Stimulated activated CD8-positive, alpha-beta memory T cell treated with anti-CD3 and anti-CD28 coated beads, Interleukin-15, amount 100 ng/mL, for 48 hours (primary cell): Measurements from ENCODE around the gene AEBP1.
A peak's percentile ranks its signal among the peaks of the same experiment; 100 is the strongest.

Experiments
- DNase-seq, 2 donors: peaks; one replicate each; pipeline ENCODE4 v3.0.0-alpha.2; 2020; ENCODE audit warnings: low read depth in 2 of 2

AEBP1 gene

DNA sequence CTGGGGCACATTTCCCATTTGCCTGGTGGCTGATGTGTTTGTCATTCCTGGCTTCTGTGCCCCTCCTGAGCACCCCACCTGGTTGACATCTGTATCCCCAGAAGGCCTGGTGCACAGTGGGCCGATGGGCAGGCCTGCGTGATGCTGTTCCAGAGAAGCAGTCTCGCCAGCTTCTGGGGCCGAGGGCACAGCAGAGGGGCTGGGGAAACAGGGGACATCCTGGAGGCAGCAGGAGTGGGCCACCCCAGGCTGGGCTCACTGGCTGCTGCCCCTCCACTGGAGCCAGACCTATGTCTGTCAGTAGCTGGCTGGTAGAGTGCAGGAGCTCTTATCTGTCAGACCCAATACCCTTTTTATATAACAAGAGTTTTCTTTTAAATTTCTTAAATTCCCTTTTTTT, 37.9 kb downstream of the AEBP1 start:
- DNase-seq: no peak

DNA sequence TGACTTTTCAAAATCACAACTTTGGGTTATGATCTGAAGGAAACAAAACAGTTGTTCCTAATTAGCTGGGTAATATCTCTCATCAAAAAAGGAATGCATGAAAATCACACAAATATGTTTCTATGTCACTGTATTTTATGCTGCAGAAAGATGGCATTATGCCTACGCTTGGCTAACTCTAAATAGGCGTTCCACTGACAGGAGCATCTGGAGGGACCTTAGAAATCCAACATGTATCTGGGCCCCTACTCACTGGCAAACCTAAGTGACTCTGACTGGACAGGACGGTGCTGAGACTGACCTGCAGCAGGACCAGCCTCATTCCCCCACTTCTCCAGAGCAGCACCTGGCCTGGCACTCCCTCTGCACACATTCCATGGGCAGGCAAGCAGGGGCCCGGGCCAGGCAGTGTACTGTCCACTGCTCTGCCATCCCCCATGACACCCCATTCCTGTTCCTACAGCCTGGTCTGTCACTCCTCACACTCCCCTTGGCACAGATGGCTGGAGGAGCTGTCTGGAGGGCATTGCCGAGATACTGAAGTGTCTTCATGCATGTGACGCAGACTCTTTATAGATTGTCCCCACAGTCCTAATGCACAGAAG, 39.6 kb downstream of the AEBP1 start:
- DNase-seq: no peak

DNA sequence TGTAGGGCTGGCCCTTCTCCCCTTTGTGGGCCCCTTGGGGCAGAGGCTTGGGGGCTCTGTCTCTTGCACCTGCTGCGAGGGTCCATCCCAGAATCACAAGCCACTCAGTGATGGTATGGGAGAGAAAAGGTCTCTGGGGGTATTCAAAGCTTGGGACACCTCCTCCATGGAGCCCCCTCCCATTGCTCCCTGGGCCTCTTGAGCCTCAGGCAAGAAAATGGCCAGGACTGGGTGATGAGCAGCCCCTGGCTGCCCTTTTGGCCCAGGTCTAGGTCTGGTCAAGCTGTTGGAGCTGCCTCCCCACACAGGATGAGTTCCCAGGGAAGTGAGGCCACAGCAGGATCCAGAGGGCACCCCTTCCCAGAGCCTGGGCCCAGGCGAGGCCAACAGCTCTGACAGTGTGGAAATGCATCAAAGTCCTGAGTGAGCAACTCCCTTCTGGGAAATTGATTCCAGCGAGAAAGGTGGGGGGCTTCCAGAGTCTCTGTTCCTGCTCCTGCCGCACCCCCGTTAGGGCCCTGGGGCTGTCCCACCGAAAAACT, 40.4 kb downstream of the AEBP1 start:
- no peak for DNase-seq

DNA sequence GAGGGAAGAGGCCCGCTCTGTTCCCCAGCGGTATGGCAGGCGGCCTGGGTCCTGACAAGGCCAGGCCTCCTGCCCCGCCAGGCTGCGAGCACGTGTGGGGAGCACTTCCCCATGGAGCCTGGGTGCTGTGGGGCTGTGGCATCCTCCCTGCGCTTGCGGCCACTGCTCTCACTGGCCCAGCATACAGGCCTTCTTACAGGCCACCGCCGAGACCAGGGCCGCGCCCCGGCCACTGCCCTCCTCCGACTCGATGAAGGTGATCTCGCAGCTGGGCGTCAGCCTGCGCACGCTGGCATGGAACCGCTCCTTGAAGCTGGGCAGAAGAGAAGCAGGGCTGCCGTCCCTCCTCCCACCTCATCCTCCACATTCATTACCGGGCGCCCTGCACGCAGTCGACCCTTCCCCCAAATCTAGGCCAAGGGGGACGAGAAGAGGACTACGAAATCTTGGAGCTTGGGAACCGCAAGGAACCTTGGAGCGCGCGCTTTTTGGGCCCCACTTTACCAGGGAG, 40.9 kb downstream of the AEBP1 start:
- DNase-seq: no peak

DNA sequence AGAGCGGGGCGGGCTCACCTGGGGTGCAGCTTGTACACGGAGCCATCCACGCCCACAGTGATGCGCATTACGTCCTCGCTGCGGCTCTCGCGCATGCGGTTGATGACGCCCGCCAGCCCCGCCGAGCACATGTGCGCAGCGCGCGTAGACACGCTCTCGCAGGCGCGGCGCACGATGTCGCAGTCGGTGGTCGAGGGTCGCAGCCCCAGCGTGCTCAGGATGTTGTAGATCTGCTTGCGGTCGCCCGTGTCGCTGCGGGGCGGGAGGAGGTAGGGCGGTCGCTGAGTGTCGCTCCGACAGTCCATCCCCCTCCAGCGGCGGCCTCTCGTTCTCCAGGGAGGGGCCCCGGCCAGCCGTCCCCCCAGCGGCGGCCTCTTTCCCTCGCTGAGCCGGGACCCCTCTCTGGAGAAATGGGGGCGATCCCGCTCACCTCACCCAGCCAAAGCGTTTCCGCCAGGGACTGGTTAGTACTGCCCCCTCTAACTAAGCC, 41.4 kb downstream of the AEBP1 start:
- peak; percentile 24 to 43 for DNase-seq

DNA sequence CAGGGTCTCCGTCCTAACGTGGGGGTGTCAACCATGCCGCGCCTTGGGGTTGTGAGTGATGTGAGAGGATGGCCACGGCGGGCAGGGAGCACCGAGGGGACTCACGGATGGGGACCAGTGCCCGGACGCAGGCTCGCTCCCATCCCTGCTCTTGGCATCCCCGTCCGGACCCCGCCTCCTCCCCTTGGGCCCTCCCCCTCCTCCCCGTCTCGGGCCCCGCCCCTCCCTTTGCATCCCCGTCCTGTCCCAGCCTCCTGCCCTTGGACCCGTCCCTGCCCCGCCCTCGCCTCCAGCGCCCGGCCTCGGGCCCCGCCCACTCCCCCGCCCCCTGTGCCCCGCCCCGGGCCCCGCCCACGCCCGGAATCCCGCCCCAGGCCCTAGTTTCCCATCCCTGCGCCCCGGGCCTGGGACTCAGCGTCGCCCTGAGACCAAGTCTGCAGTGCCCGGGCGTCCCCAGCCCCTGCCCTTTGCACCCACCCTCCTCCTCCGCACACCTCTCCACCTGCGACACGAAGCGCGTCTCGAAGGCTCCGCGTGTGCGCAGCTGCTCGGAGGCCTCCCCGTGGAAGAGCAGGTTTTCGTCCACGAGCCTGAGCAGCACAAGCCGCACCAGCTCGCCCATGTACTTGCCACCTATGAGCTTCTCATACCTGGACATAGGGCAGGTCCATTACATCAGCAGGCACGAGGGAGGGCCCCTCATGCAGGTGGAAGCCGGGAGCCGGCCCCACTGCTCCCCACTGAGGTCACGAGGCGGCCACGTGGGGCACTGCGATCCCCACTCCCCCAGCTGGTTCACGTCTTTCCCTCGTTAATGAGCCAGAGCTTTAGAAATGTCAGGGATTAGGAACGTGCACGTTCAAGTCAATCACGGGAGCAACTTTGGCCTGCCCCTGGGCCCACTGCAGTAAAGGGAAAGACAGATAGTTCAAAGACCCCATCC, 42.1 kb downstream of the AEBP1 start:
- DNase-seq: peak; percentile 25 to 52

DNA sequence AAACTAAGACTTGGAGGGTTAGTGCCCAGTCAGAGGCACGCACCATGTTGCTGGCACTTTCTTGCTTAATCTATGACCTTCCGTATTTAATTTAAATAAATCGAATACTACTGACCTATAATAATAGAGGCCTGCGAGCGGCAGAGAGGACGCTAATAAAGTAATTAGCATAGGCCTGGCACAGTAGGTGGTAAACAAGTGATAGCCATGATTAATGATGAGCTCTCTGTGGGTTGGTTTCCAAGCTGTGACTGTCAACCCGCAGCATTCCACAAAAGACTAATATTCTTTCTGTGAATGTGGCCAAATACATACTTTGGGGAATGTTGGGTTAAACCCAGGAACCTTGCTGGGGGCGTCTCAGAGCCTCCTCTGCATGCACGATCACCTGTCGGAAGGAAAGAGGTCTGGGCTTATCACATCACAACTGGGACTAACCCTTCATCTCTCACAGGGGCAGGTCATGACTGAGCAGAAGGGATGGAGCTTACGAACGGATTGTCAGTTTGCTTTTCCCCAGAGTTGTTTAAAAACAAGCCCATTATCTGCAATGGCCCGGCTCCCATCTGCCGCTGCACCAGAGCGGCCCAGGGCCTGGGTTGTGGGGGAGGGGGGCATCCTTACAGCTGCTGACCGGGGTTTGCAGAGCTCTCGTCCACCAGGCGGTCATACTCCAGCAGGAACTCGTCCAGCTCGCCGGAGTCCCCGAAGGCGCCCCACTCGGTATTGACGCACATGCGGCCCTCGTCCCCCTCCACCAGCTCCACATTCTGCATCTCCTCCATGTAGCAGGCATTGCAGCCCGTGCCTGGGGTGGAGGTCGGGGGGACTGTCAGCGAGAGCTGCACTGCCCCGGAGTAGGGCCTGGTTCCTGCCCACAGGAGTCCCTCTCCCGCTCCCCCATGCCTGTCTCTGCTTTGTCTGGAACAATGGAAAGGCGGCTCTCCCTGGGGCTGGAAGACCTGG, 43.2 kb downstream of the AEBP1 start:
- DNase-seq: no peak

DNA sequence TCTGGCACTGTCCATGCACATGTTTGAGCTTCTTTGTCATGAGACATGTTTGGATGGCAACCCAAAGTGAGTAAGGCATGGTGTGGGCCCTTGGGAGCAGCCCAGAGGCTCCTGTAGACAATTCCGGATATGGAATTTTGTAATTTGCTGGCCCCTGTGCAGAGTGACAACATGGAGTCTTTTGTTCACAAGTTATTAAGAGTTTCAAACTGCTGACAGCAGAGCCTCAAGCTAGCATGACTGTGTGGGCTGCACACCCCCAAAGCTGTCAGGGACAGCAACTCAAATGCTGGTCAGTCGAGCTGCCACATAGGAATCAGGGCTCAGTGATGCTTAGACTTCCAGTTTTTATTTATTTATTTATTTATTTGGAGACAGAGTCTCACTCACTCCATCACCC, 44.0 kb downstream of the AEBP1 start:
- DNase-seq: no peak

DNA sequence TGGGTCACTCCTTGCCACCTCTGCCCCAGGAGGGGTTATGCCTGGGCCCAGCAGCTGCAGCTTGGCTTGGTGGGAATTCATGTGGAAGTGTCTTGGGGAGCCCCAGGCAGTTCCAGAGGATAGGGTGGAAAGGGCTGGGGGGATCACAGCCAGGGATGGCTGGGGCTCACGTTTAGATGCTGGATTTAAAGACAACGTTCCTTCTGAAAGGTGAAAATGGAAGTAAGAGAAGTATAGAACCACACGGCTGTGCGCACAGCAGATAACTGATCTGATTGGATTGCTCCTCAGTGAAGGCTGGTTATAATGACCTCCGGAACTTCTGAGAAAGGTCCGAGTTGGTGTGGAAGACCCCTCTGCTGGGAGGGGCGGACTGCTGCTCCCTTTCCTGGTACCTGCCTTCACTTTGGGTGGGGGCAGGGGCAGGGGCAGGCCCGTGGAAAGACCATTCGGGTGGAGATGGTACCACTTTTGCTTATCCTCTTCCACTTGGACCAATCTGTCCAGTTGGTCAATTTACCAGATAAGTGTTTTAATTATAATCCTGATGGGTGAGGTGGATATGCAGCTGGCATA, 44.9 kb downstream of the AEBP1 start:
- no peak for DNase-seq

DNA sequence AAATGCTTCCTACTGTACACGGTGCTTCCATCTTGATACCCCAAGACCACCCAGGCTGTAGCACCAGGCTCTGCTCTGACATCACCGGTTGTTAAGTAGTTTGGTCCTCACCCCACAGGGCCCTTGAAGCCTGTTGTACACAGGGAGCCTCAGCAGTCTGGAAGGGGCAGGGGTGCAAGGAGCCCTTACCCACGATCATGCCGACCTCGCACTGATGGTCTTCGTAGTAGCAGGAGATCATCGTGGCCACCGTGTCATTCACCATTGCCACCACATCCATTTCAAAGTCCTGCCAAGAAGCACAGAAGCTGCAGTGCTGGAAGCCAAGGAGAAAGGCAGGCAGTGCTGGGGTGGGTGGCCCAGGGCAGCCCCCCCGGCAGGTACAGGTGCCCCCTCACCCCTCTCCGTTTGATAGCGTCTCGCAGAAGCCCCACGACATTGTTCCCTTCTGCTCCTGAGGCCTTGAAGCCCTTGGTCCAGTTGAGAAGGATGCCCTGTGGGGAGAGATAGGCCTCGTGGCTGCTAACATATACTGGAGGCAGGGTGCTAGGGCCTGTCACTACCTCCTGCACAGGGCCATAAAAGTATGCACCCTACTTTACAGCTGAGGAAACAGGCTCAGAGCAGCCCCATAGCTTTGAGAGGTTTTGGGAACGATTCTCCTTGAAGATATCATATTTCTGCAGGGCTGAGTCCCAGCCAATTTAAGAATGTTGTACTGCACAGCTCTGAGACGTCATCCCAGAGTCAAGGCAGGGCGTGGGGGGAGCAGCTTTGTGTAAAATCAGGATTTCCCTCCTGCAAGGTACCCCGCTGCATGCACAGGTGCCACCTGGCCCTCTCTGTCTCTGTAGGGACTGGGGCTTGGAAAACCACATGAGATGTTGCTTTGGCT, 45.7 kb downstream of the AEBP1 start:
- DNase-seq: no peak

DNA sequence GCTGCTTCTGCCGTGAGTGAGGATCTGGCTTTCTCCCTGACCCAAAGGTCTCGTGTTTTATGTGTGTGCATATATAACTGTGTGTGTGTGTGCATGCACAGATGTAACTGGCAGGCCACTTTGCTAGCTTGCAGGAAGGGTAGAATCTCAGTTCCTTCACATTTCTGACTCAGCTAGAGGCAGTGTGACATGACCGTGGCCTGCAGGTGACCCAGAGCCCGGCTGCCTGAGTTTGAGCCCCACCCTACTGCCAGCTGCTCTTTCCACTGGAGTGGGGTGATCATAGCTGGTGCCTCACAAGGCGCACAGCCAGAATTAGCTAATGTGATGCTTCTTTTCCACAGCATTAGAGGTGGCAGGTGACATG, 46.3 kb downstream of the AEBP1 start:
- no peak for DNase-seq

DNA sequence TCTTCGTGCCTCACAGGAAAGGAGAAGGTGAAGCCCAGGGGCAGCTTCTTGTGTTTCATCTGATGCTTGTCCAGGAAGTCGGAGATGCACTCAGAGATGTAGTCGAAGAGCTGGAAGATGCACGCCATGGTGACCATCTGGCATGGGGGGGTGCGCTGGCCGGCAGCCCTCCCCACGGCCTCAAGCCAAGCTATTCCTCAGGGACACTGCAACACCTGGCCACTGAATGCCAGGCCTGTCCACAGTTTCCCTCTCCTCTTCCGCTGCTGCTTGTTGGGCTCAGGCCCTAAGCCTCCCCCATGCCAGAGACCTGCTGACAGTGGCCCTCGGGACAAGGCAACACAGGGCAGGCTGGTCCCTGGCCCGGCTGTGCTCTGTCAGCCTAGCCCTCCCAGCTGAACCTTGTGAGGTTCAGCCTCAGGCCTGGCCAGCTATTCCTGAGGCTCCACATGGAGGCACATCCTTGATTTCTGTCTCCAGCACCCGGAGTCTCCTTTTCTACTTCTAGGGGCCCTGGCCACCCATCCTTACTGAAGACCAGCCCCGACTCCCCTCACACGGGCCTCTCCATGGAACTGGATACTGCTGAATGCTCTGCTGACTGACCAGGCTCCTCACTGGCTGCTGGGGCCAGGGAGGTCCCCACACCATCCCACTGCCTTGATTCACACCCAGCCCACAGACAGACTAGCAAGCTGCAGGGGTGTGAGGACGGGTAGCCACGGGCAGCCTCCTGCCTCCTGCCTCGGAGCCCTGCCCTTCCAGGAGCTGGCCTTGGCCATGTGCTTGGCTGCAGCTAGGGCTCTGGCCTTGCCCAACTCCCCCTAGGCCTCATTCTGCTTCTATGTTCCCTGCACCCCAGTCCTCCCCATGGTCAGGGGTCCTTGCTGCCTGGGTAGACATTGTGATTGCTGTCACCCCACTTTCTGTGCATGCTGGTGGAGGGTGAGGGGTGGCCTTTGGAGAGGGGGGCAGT, 47.1 kb downstream of the AEBP1 start:
- DNase-seq: no peak

DNA sequence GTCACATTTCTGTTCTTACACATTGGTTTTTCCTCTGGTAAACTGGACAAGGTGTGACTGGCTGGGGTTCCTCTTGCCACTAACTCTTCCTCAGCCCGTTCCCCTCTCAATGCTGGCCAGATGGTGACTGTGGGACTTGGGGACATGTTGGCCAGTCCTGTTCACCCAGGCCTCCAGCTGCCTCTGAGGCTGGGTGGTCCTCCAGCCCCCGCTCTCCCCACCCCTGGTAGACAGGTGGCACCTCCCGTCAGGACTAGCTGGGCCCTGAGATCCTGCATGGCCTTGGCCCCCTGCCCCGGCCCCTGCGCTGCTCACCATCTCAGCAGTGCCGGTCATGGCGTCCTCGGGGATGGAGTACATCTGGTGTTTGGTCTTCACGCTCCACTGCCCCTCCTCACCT, 47.8 kb downstream of the AEBP1 start:
- DNase-seq: no peak

DNA sequence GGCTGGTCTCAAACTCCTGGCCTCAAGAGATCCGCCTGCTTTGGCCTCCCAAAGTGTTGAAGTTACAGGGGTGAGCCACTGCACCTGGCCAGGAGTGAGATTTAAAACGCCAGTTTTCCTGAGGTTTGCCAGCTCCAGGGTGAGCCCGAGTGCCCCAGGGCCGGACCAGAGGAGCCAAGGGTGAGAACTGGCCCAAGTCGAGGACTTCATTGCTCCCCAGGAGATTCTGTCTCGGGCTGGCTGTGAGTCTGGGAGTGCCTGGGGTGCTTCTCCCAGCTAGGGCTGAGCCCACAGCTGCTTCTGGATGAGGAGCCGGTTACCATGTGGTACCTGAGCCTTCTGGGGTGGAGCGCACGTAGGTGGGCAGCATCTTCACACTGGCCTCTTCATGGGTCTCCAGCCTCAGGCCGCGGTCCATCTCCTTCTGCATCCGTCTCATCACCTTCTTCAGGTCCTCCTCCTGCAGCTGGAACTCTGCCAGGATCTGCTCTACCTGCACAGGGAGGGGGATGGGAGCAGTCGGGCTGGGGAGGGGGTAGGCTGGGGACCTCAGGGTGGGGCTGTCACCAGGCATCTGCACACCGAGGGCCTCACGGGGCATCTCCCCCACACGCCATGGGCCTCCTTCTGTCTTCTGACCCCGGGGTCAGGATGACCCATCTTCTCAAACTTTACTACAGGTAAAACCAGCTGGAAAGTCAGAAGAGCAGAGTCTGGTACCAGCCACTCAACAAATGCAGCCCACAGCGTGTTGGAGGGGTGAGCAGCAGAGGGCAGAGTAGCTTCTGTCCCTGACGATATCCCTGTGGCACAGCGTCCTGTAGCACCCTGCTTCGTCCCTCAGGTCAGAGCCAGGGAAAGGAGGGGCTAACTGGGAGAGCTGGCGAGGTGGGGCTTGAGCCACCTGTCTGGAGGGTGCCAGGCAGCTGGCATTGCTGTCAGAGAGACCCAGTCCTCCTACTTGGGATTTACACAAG, 49.1 kb downstream of the AEBP1 start:
- DNase-seq: no peak

DNA sequence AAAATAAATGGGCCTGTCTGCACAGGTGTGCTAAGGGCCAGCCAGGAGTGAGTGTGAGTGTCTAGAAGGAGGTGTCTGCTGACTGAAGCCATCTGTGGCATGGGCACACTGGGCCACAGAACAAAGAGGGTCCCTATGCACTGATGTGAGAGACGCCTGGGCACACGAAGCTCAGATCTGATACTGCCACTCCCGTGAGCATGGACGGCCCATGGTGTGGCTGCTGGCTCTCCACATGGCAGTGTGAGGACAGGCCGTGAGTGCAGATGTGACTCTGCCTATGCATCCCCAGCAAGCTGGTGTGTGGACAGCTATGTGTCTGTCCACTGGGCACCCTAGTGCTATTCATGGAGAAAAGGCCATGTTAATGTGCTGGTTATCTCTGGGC, 49.8 kb downstream of the AEBP1 start:
- DNase-seq: no peak

DNA sequence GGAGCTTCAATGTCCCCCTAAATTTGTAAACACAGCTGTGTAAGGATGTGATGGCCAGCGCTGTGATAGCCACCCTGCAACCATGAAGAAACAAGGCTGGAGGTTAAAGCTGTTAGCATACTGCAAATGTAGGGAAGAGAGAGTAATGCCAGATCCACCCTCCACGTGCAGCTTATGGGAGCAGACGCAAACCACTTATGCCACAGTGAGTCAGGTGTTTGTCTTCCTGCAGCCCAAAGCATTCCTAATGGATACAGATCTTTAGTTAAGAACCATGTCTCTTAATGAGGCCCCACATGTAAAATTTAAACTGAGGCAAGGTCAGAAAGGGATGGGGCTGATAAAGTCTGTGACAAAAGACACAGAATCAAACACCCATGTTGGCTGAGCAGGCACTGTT, 50.6 kb downstream of the AEBP1 start:
- no peak for DNase-seq
